OCI-LY7 (cell line): ENCODE measurements around the gene PDCD2L. TPM values are rescaled to one million over a fixed set of nuclear protein-coding genes. Genes with fewer than 3 reads are reported as not detected.

Experiments used
- BruUV-seq: library from RNA; stranded (reverse); fragments of 400-500 nt; replicated peaks from 2 replicates; lab custom pipeline; 2021; lab: Mats Ljungman, UMichigan
- CTCF ChIA-PET: fragments of 300-600 bp; sonication (Branson Sonifier 250); formaldehyde crosslinking; loops from one replicate; lab custom pipeline; 2022; ENCODE audit warnings: antibody characterized with exemption; ENCODE audit not compliant: unreplicated experiment; lab: Charles Lee
- POLR2A ChIA-PET: fragments of 300-600 bp; sonication (Branson Sonifier 250); formaldehyde crosslinking; loops from one replicate; lab custom pipeline; 2022; ENCODE audit warnings: antibody characterized with exemption; lab: Charles Lee
- DNase-seq: peaks from one replicate; pipeline ENCODE4 v3.0.0-alpha.2; 2015; ENCODE audit warnings: low spot score
- H2AFZ ChIP-seq: fragments of 200-600 bp; sonication (generic), shearing (Covaris generic); 2 replicates; pipeline ENCODE4 v1.6.1; 2014; ENCODE audit warnings: mild to moderate bottlenecking, antibody characterized with exemption, low read length, moderate library complexity
- H3K27ac ChIP-seq: fragments of 200-600 bp; sonication (generic); 2 replicates; pipeline ENCODE4 v1.5.1; 2014; ENCODE audit warnings: mixed run types, low read depth, mild to moderate bottlenecking, moderate library complexity, low read length, inconsistent platforms; ENCODE audit not compliant: poor library complexity, severe bottlenecking
- H3K36me3 ChIP-seq: fragments of 200-600 bp; sonication (generic); 2 replicates; pipeline ENCODE4 v1.6.1; 2014; ENCODE audit warnings: mild to moderate bottlenecking, antibody characterized with exemption, low read length, moderate library complexity, mixed read lengths; ENCODE audit not compliant: insufficient read depth
- H3K4me1 ChIP-seq: fragments of 200-600 bp; sonication (generic); 2 replicates; pipeline ENCODE4 v1.5.1; 2014; ENCODE audit warnings: mild to moderate bottlenecking, low read length; ENCODE audit not compliant: insufficient read depth, poor library complexity, severe bottlenecking
- H3K4me2 ChIP-seq: fragments of 200-600 bp; sonication (generic); 2 replicates; pipeline ENCODE4 v1.6.1; 2014; ENCODE audit warnings: mild to moderate bottlenecking, low read length
- H3K4me3 ChIP-seq: fragments of 200-600 bp; sonication (generic); 2 replicates; pipeline ENCODE4 v1.5.1; 2014; ENCODE audit warnings: mild to moderate bottlenecking, low read depth, low read length; ENCODE audit not compliant: poor library complexity, severe bottlenecking
- H3K79me2 ChIP-seq: fragments of 200-600 bp; sonication (generic); 2 replicates; pipeline ENCODE4 v1.6.1; 2016; ENCODE audit warnings: low read depth, mild to moderate bottlenecking, low read length, moderate library complexity, mixed read lengths; ENCODE audit not compliant: insufficient read depth
- H3K9me2 ChIP-seq: fragments of 200-600 bp; sonication (generic); 2 replicates; pipeline ENCODE4 v1.6.1; 2016; ENCODE audit warnings: mild to moderate bottlenecking, low read length, mixed read lengths; ENCODE audit not compliant: insufficient read depth
- H3K9me3 ChIP-seq: fragments of 200-600 bp; sonication (generic); 2 replicates; pipeline ENCODE4 v1.6.1; 2014; ENCODE audit warnings: mild to moderate bottlenecking, mixed run types, low read length, mixed read lengths
- H4K20me1 ChIP-seq: fragments of 200-600 bp; sonication (generic); 2 replicates; pipeline ENCODE4 v1.6.1; 2014; ENCODE audit warnings: mild to moderate bottlenecking, antibody characterized with exemption, low read length, moderate library complexity, mixed read lengths; ENCODE audit not compliant: insufficient read depth
- EZH2phosphoT487 ChIP-seq: fragments of 200-600 bp; sonication (generic); IDR thresholded peaks from 2 replicates; pipeline ENCODE4 v1.6.1; 2018; ENCODE audit warnings: low read depth, borderline replicate concordance, mild to moderate bottlenecking, mixed run types, antibody characterized with exemption, low read length, moderate library complexity, mixed read lengths
- intact Hi-C: fragments of 100-400 bp; cut with micrococcal nuclease; formaldehyde crosslinking; loops from one replicate; pipeline ENCODE4 v1.10.0; 2022; ENCODE audit not compliant: unreplicated experiment
- total RNA-seq, 2 experiments: library from RNA; depleted of rRNA in 1 of 2; stranded (reverse); fragments of >200 nt in 1 of 2; shearing (Covaris generic) in 1 of 2; gene quantifications; 2 replicates each; pipeline ENCODE4 v1.2.3, GENCODE V29; 2014 to 2022
- TF ChIP-seq, protein P1 (sequence below): fragments of 200-600 bp; sonication (generic); conservative IDR thresholded peaks from 2 replicates; pipeline ENCODE4 v1.5.1; 2014; ENCODE audit warnings: mild to moderate bottlenecking, antibody characterized with exemption, low read length, moderate library complexity, mixed read lengths

PDCD2L gene
- total RNA-seq, 2 experiments from 2014 or later: 27.5 to 30.0 TPM

DNA sequence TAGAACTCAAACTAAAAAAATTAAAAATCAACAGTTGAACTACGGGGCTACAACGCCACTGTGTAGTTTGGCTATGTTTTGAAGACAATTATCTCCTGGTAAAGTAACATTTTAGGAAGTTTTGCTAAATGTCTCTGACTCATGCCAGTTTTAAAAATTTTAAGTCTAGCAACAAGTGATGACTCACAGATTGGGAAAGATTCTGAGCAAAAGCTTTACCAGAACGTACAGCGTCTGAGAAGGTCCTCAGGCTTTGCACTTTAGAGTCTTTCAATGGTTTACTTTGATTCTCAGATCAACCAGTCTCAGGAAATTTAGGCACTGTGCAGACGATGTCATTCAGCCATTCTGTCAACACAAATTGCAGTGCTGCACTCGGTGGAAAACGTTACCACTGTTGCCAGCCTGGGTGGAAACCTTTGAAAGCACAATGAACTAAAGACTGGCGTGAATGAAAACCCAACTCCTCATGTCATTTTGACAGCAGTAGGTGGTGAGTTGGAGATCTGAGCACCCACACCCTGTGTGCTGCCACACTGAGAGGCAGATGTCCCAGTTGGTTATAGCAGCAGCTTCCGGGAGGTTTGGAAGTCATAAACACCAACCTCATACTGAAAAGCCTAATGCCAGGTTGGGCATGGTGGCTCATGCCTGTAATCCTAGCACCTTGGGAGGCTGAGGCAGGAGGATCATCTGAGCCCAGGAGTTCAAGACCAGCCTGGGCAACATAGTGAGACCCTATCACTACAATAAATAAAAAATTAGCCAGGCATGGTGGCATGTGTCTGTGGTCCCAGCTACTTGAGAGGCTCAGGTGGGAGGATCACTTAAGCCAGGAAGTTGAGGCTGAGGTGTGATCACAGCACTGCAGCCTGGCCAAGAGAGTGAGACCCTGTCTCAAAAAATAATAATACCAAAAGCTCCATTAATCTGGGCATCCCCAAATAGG lies 71.1 kb downstream of the PDCD2L start:
- Histone ChIP-seq H3K36me3 (peaks cover 40% of the 10 kb centered on the region), H2AFZ (no peak overlapping the region), H4K20me1 (0 out of 2 replicates have a peak, but pooled peaks cover 4% of the 10 kb centered on the region), H3K27ac (no peak overlapping the region), H3K79me2 (no peaks in the 10 kb centered on the region), H3K9me3 (no peaks in the 10 kb centered on the region), H3K4me3 (no peak overlapping the region), H3K4me2 (no peak overlapping the region), H3K4me1 (no peaks in the 10 kb centered on the region), H3K9me2 (no peaks in the 10 kb centered on the region)
- ChIA-PET CTCF (no interaction called here), POLR2A (interaction anchor here (1.3 kb wide), 1 partner anchor 23 kb away, joined by 4 read pairs; no protein-coding TSS in a partner anchor)
- DNase-seq: no peak
- BruUV-seq: no TSS peak
- no peak for TF ChIP-seq EZH2phosphoT487
- TF ChIP-seq, protein P1, sequence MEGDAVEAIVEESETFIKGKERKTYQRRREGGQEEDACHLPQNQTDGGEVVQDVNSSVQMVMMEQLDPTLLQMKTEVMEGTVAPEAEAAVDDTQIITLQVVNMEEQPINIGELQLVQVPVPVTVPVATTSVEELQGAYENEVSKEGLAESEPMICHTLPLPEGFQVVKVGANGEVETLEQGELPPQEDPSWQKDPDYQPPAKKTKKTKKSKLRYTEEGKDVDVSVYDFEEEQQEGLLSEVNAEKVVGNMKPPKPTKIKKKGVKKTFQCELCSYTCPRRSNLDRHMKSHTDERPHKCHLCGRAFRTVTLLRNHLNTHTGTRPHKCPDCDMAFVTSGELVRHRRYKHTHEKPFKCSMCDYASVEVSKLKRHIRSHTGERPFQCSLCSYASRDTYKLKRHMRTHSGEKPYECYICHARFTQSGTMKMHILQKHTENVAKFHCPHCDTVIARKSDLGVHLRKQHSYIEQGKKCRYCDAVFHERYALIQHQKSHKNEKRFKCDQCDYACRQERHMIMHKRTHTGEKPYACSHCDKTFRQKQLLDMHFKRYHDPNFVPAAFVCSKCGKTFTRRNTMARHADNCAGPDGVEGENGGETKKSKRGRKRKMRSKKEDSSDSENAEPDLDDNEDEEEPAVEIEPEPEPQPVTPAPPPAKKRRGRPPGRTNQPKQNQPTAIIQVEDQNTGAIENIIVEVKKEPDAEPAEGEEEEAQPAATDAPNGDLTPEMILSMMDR: no peak
- intact Hi-C loops: no loop called here

Other genes starting within 250 kb of the PDCD2L start
- gene LSM14A, start 231.9 kb upstream of the PDCD2L start, total RNA-seq (2014; rRNA removed; shearing (Covaris generic)): 151 and 182 TPM in 2 replicates
- gene LSM14A, start 231.9 kb upstream of the PDCD2L start, total RNA-seq (2022): 189 and 234 TPM in 2 replicates
- 11.1 and 15.4 TPM in 2 replicates for gene GARRE1, start 149.8 kb upstream of the PDCD2L start, total RNA-seq (2014; rRNA removed; shearing (Covaris generic))
- 18.8 and 19.8 TPM in 2 replicates for gene GARRE1, start 149.8 kb upstream of the PDCD2L start, total RNA-seq (2022)
- 104 and 111 TPM in 2 replicates for gene GPI, start 39.2 kb upstream of the PDCD2L start, total RNA-seq (2014; rRNA removed; shearing (Covaris generic))
- 207 and 218 TPM in 2 replicates for gene GPI, start 39.2 kb upstream of the PDCD2L start, total RNA-seq (2022)
- 308 and 460 TPM in 2 replicates for gene UBA2, start 24.0 kb downstream of the PDCD2L start, total RNA-seq (2014; rRNA removed; shearing (Covaris generic))
- 209 and 233 TPM in 2 replicates for gene UBA2, start 24.0 kb downstream of the PDCD2L start, total RNA-seq (2022)
- gene WTIP, start 77.4 kb downstream of the PDCD2L start, total RNA-seq (2014; rRNA removed; shearing (Covaris generic)): 0.67 and 1.4 TPM in 2 replicates
- 1.5 TPM in 2 replicates for gene WTIP, start 77.4 kb downstream of the PDCD2L start, total RNA-seq (2022)